Measurements from ENCODE around the gene TMEM201.
A peak's percentile ranks its signal among the peaks of the same experiment; 100 is the strongest.

Gene TMEM201, protein sequence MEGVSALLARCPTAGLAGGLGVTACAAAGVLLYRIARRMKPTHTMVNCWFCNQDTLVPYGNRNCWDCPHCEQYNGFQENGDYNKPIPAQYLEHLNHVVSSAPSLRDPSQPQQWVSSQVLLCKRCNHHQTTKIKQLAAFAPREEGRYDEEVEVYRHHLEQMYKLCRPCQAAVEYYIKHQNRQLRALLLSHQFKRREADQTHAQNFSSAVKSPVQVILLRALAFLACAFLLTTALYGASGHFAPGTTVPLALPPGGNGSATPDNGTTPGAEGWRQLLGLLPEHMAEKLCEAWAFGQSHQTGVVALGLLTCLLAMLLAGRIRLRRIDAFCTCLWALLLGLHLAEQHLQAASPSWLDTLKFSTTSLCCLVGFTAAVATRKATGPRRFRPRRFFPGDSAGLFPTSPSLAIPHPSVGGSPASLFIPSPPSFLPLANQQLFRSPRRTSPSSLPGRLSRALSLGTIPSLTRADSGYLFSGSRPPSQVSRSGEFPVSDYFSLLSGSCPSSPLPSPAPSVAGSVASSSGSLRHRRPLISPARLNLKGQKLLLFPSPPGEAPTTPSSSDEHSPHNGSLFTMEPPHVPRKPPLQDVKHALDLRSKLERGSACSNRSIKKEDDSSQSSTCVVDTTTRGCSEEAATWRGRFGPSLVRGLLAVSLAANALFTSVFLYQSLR

DNA sequence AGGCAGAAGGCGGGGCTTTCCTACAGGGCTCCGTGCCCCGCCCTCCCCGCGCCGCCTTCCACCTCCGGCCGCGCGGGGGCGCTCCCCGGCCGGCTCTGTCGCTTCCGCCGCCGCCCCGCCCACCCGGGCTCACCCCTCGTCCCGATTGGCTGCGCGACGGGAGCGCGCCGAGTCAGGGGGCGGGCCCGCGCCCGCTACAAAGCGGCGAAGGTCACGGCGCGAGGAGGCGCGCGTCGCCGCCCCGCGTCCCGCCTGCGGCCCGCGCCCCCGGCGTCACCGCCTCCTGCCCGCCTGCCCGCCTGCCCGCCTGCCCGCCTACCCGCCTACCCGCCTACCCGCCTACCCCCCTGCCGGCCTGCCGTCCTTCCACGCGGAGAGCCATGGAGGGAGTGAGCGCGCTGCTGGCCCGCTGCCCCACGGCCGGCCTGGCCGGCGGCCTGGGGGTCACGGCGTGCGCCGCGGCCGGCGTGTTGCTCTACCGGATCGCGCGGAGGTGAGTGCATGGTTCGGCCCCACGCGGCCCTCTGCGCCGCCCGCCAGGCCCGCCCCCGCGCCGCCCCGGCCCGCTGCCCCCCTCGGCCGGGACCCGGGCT is at the start of gene TMEM201:
TSS of gene TMEM201 (plus strand) at position 361 of the 593 bp plus-strand sequence. CDS start at position 381, 20 bp downstream.
- H3K9me3 Mint-ChIP-seq = no peaks in the 10 kb centered on the region
- CTCF ChIA-PET = interaction anchor here (0.6 to 3.0 kb wide), 4 partner anchors 17 to 351 kb away, joined by 3 to 10 read pairs (median 4); no protein-coding TSS in a partner anchor
- H3K4me3 Mint-ChIP-seq = peak within 1 kb of the TSS; percentile 83
- peaks cover 40% of the 10 kb centered on the region for H3K4me1 Mint-ChIP-seq
- H3K27ac Mint-ChIP-seq = peak within 1 kb of the TSS; percentile 89
- no peaks in the 10 kb centered on the region for H3K27me3 Mint-ChIP-seq
- peak; percentile 93 for DNase-seq
- no peaks in the 10 kb centered on the region for H3K36me3 Mint-ChIP-seq

DNA sequence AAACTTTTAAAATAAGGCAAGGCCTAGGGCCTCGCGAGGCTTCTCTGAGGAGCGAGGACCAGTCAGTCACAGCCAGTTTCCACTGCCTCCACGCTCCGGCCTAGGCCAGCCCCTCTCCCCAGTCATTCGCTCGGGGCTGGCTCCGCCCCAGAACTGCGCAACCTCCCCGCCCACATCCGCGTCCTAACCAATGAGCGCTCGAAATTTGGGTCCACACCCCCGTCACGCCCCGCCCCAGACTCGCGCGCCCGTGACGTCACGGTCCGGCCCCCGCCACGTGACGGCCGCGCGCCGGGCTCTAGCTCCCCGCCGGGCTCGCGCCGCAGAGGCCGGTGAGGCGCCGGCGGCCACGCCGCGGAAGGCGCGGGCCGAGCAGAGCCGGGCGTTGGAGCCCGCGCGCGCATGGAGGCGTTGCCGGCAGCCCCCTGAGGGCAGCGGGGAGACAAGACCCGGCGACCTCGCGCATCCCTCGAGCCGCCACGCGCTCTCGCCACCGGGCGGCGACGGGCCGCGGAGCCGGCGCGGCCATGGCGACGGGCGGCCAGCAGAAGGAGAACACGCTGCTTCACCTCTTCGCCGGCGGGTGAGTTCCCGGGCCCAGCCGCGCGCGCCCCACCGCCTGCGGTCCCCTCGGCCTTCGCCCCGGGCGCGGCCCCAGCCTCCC is 49.4 kb upstream of the TMEM201 start, which contains the start of gene SLC25A33:
TSS of gene SLC25A33 (plus strand) at position 301 of the 664 bp plus-strand sequence. CDS start at position 528, 227 bp downstream.
- Mint-ChIP-seq H3K27ac (peak within 1 kb of the TSS; percentile 89), H3K27me3 (no peaks in the 10 kb centered on the region), H3K4me3 (peak within 1 kb of the TSS; percentile 89), H3K36me3 (peaks cover 2% of the 10 kb centered on the region), H3K9me3 (no peaks in the 10 kb centered on the region), H3K4me1 (peaks cover 41% of the 10 kb centered on the region)
- peak; percentile 98 for DNase-seq
- CTCF ChIA-PET = no interaction called here

DNA sequence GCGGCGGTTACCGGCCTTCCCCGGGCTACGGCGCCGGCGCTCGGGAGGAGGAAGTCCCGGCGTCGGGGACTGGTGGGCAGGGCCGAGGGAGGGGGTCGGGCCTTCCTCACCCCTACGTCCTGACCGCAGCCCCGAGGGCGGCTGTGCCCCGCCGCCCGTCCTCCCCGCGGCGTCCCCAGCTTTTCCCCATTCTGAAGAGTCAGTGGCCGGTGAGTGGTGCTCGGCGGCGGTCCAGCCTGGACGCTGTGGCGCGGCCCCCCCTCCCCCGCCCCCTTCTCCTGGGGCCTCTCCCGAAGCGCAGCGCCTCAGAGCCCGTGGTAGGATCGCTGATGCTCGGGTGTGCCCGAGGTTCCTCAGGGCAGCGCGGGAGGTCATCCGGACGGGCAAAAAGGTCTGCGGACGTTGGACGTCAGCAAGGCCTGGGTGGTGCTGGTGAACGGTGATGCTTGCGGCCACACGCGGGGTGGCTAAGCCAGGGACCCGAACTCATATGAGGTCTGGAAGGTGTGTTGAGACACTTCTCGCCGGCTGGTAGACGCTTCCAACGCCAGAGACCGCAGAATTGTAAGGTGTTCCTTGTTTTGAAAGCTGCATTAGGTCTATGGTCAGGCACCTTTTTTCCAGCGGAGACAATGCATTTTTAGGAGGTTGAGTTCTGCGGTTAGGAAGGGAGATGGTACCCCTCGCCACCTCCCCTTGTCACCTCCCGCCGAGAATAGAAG is 48.7 kb upstream of the TMEM201 start:
- Mint-ChIP-seq H3K4me1 (peaks cover 41% of the 10 kb centered on the region), H3K27me3 (no peaks in the 10 kb centered on the region), H3K27ac (peak overlapping the region; percentile 87), H3K4me3 (peak overlapping the region; percentile 89), H3K36me3 (peaks cover 4% of the 10 kb centered on the region), H3K9me3 (no peaks in the 10 kb centered on the region)
- CTCF ChIA-PET = no interaction called here
- DNase-seq = peak; percentile 70

DNA sequence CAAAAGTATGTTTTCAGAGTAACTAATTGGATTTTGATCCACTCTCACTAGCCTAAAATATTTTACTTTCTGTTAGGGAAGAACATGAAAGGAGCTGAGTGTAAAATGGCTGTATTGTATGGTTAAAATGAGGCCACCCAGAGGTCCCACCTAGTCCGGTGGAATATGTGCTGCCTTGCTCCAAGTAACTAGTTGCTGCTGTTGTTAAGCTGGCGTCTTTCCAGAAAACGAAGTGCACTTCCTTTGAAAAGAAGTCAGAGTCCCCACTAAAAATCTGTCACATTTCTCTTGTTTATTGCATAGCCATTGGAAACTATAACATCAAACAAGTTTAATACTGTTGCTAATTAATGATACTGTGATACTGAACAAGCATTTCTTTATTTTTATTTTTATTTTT is 46.3 kb upstream of the TMEM201 start:
- H3K4me1 Mint-ChIP-seq = peaks cover 38% of the 10 kb centered on the region
- no peak overlapping the region for H3K27ac Mint-ChIP-seq
- H3K27me3 Mint-ChIP-seq = no peaks in the 10 kb centered on the region
- H3K36me3 Mint-ChIP-seq = peaks cover 4% of the 10 kb centered on the region
- H3K4me3 Mint-ChIP-seq = no peak overlapping the region
- no peak for DNase-seq
- CTCF ChIA-PET = no interaction called here
- no peaks in the 10 kb centered on the region for H3K9me3 Mint-ChIP-seq

DNA sequence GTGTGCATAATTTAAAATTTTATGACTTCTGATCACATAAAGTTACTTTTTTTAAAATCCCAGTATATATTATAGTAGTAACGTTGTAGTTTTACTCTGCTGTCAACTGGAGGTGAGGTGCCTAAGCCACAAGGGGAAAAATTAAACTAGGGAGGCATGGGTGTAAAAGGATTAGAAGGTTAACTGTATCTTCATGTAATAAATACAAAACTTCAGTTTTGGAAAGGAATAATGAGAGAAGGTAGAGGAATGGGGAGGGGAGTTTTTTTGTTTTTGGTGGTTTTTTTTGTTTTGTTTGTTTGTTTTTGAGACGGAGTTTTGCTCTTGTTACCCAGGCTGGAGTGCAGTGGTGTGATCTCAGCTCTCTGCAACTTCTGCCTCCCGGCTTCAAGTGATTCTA is 43.8 kb upstream of the TMEM201 start:
- H3K4me3 Mint-ChIP-seq = no peak overlapping the region
- H3K9me3 Mint-ChIP-seq = no peaks in the 10 kb centered on the region
- CTCF ChIA-PET = no interaction called here
- peaks cover 7% of the 10 kb centered on the region for H3K36me3 Mint-ChIP-seq
- peak overlapping the region; percentile 49 for H3K27ac Mint-ChIP-seq
- peaks cover 23% of the 10 kb centered on the region for H3K4me1 Mint-ChIP-seq
- no peaks in the 10 kb centered on the region for H3K27me3 Mint-ChIP-seq
- no peak for DNase-seq

DNA sequence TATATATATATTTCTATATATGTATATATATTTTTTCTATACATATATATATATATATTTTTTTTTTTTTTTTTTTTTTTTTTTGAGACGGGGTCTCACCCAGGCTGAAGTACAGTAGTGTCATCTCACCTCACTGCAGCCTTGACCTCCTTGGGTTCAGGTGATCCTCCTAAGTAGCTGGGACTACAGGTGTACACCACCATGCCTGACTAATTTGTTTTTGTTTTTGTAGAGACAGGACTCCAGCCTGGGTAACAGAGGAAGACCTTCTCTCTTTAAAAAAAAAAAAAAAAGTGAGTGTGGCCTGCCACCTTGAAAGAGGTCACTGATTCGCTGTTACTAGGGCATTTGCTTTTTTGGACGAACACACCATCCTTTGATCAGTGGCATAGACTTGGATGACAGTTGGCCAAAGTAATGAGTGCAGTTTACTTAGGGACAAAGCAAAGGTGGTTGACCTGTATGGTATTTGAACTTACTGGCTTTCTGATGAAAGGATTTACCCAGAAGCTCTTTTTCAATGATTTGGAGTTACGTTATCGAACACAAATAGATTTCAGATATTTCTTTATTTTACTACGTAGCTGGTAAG is 38.7 kb upstream of the TMEM201 start:
- Mint-ChIP-seq H3K27me3 (no peaks in the 10 kb centered on the region), H3K4me1 (no peaks in the 10 kb centered on the region), H3K9me3 (no peaks in the 10 kb centered on the region), H3K36me3 (peaks cover 3% of the 10 kb centered on the region), H3K4me3 (no peak overlapping the region), H3K27ac (no peak overlapping the region)
- CTCF ChIA-PET = no interaction called here
- no peak for DNase-seq

DNA sequence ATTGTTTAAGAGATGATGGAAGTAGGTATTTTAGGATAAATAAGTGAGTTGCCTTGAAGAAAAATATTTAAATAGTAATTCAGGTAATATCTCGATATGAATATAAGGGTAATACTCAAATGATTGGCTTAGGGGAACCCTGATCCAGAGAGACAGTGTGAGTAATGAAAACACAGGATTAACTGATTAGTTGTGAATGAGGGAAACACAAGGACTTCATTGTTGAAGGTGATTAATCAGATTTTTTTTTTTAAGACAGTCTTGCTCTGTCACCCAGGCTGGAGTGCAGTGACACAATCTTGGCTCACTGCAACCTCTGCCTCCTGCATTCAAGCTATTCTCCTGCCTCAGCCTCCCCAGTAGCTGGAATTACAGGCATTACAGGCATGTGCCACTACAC is 36.7 kb upstream of the TMEM201 start:
- CTCF ChIA-PET = no interaction called here
- Mint-ChIP-seq H3K27me3 (no peaks in the 10 kb centered on the region), H3K9me3 (no peaks in the 10 kb centered on the region), H3K4me3 (no peak overlapping the region), H3K36me3 (peaks cover 16% of the 10 kb centered on the region), H3K27ac (no peak overlapping the region), H3K4me1 (peaks cover 4% of the 10 kb centered on the region)
- no peak for DNase-seq

DNA sequence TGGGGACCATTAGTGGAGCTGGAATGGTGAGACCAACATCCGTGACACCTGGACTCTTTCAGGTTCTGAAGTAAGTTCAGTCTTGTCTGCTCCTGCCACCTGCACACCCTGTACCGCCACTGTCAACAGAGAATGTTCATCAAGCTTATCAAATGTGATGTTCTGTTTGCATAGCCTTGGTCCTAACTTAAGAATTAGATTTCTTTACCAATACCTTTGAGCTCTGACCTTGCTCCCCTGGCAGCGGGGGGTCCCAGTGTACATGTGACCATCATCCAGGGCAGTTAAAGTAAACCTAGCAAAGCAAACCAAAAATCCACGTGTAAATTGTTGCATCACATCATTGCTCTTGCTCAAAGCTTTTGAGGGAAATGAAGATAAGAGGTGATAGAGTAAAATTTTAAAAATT is 35.0 kb upstream of the TMEM201 start:
- no peak overlapping the region for H3K27ac Mint-ChIP-seq
- H3K4me1 Mint-ChIP-seq = peaks cover 18% of the 10 kb centered on the region
- no peak for DNase-seq
- no peak overlapping the region for H3K4me3 Mint-ChIP-seq
- H3K27me3 Mint-ChIP-seq = no peaks in the 10 kb centered on the region
- CTCF ChIA-PET = interaction anchor here (0.5 to 1.7 kb wide), 4 partner anchors 18 to 145 kb away, joined by 3 to 5 read pairs (median 4); no protein-coding TSS in a partner anchor
- peaks cover 17% of the 10 kb centered on the region for H3K36me3 Mint-ChIP-seq
- no peaks in the 10 kb centered on the region for H3K9me3 Mint-ChIP-seq

DNA sequence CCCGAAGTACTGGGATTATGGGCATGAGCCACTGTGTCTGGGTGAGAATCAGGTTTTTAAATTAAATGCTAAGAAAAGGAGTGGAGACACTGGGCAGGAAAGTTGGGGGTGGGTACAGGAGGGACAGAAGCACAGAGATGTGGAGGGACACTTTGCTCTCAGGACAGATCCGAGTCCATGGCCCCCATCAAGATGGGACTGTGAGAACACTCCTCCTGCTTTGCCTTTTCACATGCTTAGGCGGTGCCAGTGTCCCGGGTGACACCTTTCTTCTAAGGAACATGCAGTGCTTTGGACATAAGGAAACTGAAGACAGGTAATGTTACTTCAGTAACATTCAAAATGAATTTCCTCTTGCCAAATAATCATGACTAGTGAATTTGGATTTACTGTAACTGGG is 32.8 kb upstream of the TMEM201 start:
- H3K4me1 Mint-ChIP-seq = peaks cover 33% of the 10 kb centered on the region
- CTCF ChIA-PET = no interaction called here
- no peak overlapping the region for H3K4me3 Mint-ChIP-seq
- H3K36me3 Mint-ChIP-seq = peaks cover 16% of the 10 kb centered on the region
- no peak overlapping the region for H3K27ac Mint-ChIP-seq
- no peaks in the 10 kb centered on the region for H3K27me3 Mint-ChIP-seq
- no peaks in the 10 kb centered on the region for H3K9me3 Mint-ChIP-seq
- no peak for DNase-seq

DNA sequence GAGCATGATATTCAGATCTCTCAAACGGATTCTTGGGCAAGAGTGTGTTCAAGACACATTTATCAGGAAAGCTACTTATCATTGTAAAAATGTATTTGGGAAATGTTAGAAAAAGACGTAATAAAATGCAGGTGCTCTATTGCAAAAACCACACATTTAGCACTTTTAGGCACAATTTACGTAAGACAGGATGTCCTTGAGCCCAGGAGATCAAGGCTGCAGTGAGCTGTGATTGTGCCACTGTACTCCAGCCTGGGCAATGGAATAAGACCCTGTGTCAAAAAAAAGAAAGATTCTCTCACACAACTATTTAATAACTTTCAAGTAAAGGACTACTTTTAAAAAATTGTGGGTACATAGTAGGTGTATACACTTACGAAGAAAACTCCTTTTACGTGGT is 31.1 kb upstream of the TMEM201 start:
- peaks cover 18% of the 10 kb centered on the region for H3K36me3 Mint-ChIP-seq

DNA sequence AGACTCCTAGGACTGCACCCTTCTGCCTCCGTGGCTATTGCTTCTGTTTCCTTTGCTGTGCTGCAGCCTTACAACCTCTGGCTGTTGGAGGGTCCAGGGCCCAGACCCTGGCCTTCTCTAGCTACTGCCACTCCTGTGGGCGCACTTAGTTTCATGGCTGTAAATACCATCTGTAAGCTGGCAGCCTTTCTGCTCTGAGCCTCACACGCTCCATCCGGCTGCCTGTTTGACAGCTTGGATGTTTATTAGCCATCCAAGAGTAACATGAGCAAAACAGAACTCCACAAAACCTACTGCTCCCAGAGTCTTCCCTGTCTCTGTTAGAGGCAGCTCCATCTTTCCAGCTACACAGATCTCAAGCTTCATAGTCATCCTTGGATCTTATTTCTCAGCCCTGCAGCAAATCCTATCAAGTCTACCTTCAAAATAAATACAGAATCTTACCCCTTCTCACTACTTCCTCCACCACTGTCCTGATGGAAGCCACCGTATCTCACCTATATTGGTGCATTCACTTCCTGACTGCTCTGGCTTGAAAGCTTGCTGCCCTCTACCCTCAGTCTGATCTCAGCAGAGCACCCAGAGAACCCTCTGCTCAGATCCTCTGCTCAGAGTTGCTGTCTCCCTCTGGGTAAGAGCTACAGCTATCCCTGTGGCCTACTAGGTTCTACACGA is 30.3 kb upstream of the TMEM201 start:
- no peaks in the 10 kb centered on the region for H3K9me3 Mint-ChIP-seq
- H3K4me1 Mint-ChIP-seq = peaks cover 34% of the 10 kb centered on the region
- CTCF ChIA-PET = interaction anchor here (0.8 to 1.5 kb wide), 3 partner anchors 10 to 291 kb away, joined by 3 to 5 read pairs (median 3); no protein-coding TSS in a partner anchor
- no peak overlapping the region for H3K4me3 Mint-ChIP-seq
- no peaks in the 10 kb centered on the region for H3K27me3 Mint-ChIP-seq
- DNase-seq = no peak
- H3K27ac Mint-ChIP-seq = peak overlapping the region; percentile 4
- H3K36me3 Mint-ChIP-seq = peaks cover 18% of the 10 kb centered on the region

More for the DNA sequence above, 31.1 kb upstream of the TMEM201 start:
- no peaks in the 10 kb centered on the region for H3K27me3 Mint-ChIP-seq
- H3K9me3 Mint-ChIP-seq = no peaks in the 10 kb centered on the region
- no peak overlapping the region for H3K4me3 Mint-ChIP-seq
- DNase-seq = no peak
- CTCF ChIA-PET = interaction anchor here (0.8 to 1.5 kb wide), 4 partner anchors 11 to 290 kb away, joined by 3 to 5 read pairs (median 3); no protein-coding TSS in a partner anchor
- peaks cover 34% of the 10 kb centered on the region for H3K4me1 Mint-ChIP-seq
- H3K27ac Mint-ChIP-seq = no peak overlapping the region

DNA sequence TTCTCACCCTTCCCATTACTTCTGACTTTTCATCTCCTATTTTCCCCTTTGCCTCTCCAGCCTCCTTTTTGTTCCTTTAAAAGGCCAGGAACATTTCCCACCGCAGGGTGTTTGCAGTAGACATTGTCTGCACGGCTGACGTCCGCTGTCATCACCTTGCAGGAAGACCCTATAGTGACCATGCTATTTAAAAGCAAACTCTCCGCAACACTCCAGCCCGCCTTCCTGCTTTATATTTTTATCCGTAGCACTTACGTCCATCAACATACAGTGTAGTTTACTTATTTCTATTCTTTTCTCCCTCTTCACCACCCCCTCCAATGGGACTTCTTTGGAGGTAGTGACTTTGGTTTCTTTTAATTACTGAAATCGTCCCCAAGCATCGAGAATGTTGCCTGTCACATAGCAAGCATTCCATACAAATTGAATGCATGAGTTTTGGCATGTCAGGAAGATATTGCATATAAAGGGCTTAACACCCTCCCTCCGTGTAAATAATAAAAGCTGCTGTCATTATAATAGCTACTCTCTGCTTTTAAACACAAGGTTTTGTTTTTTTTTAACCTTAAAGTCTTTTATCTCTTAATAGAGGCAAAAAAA is 29.7 kb upstream of the TMEM201 start:
- no peaks in the 10 kb centered on the region for H3K27me3 Mint-ChIP-seq
- CTCF ChIA-PET = interaction anchor here (1.1 to 1.5 kb wide), 2 partner anchors 10 to 14 kb away, joined by 3 read pairs; no protein-coding TSS in a partner anchor
- peaks cover 34% of the 10 kb centered on the region for H3K4me1 Mint-ChIP-seq
- peak overlapping the region; percentile 8 for H3K27ac Mint-ChIP-seq
- DNase-seq = no peak
- H3K4me3 Mint-ChIP-seq = no peak overlapping the region
- no peaks in the 10 kb centered on the region for H3K9me3 Mint-ChIP-seq
- H3K36me3 Mint-ChIP-seq = peaks cover 19% of the 10 kb centered on the region
